GM18873 (cell line): ENCODE results near the gene NFKB1.
"Not testable (repeated sequence)": the region's sequence is repeated elsewhere in the genome, so short reads cannot be mapped to it uniquely, and the experiment has no call there.

Source experiments
- ATAC-seq: cut with Tn5 transposase; IDR thresholded peaks from one replicate; pipeline ENCODE4 v1.9.1; 2021; ENCODE audit warnings: mild to moderate bottlenecking, moderate library complexity, moderate number of reproducible peaks; ENCODE audit not compliant: unreplicated experiment, low FRiP score

NFKB1 gene, protein sequence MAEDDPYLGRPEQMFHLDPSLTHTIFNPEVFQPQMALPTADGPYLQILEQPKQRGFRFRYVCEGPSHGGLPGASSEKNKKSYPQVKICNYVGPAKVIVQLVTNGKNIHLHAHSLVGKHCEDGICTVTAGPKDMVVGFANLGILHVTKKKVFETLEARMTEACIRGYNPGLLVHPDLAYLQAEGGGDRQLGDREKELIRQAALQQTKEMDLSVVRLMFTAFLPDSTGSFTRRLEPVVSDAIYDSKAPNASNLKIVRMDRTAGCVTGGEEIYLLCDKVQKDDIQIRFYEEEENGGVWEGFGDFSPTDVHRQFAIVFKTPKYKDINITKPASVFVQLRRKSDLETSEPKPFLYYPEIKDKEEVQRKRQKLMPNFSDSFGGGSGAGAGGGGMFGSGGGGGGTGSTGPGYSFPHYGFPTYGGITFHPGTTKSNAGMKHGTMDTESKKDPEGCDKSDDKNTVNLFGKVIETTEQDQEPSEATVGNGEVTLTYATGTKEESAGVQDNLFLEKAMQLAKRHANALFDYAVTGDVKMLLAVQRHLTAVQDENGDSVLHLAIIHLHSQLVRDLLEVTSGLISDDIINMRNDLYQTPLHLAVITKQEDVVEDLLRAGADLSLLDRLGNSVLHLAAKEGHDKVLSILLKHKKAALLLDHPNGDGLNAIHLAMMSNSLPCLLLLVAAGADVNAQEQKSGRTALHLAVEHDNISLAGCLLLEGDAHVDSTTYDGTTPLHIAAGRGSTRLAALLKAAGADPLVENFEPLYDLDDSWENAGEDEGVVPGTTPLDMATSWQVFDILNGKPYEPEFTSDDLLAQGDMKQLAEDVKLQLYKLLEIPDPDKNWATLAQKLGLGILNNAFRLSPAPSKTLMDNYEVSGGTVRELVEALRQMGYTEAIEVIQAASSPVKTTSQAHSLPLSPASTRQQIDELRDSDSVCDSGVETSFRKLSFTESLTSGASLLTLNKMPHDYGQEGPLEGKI

DNA sequence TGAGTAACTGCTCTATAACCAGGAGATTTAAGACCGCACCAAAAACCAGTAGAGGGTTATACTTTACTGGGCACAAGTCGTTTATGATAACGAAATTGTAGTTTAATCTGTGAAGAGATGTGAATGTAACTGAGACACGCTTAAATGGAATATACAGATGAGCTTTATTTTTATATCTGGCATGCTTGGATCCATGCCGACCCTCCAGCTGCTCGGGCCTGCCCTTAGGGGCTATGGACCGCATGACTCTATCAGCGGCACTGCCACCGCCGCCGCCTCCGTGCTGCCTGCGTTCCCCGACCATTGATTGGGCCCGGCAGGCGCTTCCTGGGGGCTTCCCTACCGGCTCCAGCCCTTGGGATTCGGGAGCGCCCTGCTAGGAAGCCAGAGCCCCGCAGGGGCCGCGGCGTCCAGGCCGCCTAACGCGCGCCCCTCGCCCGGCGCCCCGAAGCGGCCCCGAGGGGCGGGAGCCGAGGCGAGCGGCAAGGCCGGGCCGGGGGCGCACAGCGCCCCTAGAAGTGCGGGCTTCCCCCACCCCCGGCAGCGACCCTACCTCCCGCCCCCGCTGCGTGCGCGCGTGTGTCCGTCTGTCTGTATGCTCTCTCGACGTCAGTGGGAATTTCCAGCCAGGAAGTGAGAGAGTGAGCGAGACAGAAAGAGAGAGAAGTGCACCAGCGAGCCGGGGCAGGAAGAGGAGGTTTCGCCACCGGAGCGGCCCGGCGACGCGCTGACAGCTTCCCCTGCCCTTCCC is at the start of gene NFKB1:
Gene NFKB1 (plus strand): TSS at position 664 of the 751 bp plus-strand sequence. CDS start 24,160 bp downstream, outside the sequence.
- ATAC-seq, result peak; percentile 57

DNA sequence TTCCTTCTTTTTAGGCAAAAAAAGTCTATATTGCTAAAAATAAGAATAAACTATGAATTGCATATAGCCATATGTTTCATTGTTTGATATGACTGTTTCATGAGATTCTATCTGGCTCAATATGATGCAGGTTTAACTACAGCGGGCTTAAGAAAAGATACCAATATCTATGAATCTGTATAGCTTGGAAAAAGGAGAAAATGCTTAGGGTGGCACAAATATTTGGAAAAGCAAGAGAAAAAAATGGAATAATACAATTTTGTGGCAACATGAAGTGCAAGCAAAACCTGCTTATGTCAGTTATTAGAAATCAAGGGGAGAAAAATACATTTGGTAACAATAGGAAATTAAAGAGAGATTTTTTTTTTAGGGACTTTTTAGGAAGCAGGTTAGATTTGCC is 48.3 kb upstream of the NFKB1 start:
- no peak for ATAC-seq

DNA sequence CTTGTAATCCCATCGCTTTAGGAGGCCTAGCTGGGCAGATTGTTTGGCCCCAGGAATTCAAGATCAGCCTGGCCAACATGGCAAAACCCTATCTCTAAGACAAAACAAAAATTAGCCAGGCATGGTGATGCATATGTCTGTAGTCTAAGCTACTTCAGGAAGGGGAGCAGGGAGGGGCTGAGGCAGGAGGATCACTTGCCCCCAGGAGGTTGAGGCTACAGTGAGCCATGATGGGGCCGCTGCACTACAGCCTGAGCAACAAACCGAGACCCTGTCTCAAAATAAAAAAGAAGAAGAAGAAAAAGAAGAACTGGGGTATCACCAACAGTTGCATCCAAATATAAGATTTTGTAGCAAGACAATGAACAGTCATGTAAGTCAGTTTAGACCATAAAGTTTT is 47.3 kb upstream of the NFKB1 start:
- ATAC-seq, result no peak

DNA sequence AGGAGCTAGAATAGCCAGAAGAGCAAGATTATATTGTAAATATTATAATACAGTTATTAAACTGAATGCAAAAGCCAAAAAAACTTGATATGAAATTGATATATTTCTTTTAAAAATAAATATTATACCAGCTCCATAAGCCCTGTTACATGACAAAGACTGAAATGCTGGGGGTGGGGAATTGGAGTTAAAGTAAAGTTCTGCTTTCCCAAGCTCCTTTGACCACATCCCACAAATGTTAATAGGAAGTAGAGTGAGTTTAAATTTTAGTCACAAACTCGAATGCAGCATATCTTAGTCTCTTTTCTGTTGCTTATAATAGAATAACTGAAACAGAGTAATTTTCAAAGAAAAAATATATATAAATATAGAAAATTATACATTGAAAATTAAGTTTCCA is 46.9 kb upstream of the NFKB1 start:
- ATAC-seq, result no peak

DNA sequence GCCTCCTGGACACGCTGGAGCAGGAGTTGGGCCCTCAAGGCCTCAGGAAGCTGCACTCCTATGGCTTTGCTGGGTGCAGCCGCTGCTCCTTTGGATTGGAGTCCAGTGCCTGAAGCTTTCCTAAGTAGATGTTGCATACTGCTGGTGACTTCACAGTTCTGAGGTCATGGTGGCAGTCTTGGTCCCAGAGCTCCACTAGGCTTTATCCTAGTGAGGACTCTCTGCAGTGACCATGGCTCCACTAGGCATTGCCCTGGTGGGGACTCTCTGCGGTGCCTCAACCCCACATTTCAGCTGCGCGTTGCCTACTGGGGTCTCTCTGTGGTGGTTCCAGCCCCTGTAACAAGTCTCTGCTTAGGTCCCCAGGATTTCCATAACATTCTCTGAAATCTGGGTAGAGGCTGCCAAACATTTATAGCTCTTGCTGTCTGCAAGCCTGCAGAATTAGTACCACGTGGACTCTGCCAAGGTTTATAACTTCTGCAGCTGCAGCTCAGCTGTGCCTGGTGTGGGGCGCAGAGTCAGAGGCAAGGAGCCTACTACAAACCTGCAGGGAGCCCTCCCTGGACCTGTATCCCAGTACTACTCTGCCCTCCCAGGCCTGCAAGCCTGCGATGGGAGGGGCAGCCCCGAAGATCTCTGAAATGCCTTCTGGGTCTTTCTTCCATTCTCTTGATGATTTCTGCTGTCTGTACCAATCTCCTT is 46.0 kb upstream of the NFKB1 start:
- no peak for ATAC-seq

DNA sequence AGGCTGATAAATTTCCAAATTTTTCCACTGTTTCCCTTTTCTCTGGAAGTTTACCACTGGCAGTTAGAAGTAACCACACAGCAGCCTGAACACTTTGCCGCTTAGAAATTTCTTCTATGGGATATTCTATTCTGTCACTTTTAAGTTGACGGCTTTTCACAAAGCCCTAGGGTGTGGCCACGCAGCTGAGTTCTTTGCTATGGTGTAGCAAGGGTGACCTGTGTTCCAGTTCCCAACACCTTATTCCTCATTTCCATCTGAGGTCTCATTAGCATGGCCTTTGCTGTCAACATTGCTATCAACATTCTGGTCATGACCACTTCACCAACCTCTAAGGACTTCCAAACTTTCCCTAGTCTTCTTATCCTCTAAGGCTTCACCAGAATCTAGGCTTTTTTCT is 45.4 kb upstream of the NFKB1 start:
- ATAC-seq, result no peak

DNA sequence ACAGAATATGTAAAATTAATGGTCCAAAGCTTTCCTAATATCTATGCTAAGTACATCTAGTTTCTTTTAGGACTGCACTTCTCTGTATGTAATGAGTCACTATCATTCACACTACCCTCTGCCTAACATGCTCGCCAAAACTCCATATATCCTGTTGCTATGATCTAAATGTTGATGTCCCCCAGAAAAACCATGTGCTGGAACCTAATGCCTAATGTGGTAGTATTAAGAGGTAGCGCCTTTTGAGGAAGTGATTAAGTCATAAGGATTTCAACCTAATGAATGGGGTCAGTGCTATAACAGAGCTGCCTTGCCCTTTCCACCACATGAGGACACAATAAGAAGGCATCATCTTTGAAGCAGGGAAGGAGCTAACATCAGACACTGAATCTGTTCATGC is 34.9 kb upstream of the NFKB1 start:
- ATAC-seq, result no peak

DNA sequence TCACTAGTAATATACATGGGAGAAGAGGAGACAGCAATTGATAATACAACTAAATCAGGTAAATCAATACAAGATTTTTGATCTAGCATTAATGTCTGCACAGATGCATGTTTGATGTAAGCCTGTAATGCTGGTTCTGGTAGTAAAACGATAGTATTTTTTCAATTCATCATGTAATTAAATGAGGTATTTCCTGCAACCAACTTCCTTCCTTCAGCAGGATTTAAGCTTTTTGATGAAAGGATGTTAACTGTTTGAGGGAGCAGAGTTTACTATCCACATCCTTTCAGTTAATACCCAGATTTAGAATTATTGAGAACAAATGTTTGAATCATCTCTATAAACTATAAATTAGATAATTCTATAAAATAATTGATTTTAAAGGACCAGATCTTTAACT is 31.4 kb upstream of the NFKB1 start:
- no peak for ATAC-seq

DNA sequence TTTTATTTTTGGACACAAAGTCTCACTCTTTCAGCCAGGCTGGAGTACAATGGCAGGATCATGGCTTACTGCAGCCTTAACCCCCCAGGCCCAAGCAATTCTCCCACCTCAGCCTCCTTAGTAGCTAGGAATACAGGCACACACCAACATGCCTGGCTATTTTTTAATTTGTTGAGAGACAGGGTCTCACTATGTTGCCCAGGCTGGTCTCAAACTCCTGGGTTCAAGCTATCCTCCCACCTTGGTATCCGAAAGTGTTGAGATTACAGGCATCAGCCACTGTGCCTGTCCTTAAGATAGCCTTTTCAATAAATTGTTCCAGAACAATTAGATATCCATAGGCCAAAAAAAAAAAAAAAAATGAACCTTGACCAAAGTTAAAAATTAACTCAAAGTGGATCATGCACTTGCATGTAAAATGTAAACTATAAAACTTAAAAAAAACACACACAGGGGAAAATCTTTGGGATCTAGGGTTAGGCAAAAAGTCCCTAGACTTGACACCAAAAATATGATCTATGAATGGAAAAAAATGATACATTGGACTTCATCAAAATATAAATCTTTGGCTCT is 28.6 kb upstream of the NFKB1 start:
- no peak for ATAC-seq

DNA sequence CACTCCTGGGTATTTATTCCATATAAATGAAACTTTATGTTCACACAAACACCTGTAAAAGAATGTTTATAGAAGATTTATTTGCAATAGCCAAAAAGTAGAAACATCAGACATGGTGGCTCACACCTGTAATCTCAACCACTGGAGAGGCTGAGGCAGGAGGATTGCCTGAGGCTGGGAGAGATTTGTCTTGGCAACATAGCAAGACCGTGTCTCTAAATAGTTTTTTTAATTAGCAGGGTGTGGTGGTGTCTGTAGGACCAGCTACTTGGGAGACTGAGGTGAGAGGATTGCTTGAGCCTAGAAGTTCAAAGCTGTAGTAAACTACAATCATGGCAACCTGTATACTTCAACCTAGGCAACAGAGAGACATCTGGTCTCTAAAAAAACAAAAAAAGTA is 27.7 kb upstream of the NFKB1 start:
- ATAC-seq, result no peak

DNA sequence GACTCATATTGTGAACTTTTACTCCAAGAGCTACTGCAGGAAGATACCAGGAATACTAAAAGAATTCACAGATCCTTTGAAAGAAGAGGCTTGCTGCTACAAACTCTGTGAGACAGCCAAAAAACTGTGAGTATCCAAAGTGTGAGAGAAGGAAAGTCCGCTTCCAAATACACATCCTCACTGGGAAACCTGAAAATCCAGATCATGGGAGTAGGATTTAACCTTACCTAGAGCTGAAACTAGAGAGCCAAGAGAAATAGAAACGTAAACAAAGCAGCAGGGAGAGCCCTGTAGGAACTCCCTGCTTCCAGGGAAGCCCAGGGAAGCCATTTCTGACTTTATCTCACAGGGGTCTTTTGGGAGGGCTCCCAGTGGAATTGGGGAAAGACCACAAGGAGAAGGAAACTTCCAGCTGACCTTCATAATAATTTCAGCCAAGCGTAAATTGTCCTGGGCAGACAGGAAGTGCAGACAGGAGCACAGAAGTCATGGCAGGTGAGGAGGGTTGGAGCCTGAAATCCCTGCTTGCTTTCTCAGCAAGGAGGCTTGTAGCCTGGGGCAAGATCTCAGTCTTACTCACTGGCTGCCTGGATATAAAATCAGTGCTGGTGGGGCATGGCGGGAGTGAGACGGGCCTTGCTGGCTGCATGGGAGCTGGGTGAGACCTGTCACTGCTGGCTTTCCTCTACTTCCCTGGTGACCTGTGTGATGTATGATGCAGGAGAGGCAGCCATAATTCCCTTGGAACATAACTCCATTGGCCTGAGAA is 26.2 kb upstream of the NFKB1 start:
- no peak for ATAC-seq

DNA sequence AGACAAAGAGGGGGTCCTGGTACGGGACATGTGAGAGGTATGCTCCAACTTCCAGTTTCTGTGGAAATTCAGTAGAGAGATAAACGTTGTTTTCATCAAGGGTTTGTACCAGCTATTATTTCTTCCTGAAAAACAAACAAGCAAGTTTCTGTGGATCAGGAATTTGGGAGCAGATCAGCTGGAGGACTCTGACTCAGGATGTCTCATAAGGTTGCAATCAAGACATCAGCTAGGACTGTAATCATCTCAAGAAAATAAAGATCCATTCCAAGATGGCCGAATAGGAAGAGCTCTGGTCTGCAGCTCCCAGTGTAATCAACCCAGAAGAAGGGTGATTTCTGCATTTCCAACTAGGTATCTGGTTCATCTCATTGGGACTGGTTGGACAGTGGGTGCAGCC is 23.5 kb upstream of the NFKB1 start:
- no peak for ATAC-seq

DNA sequence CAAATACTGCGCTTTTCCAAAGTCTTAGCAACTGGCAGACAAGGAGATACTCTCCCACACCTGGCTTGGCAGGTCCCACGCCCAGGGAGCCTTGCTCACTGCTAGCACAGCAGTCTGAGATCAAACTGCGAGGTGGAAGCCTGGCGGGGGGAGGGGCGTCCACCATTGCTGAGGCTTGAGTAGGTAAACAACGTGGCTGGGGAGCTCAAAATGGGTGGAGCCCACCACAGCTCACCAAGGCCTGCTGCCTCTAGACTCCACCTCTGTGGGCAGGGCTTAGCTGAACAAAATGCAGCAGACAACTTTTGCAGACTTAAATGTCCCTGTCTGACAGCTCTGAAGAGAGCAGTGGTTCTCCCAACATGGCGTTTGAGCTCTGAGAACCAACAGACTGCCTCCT is 23.0 kb upstream of the NFKB1 start:
- ATAC-seq, result no peak

DNA sequence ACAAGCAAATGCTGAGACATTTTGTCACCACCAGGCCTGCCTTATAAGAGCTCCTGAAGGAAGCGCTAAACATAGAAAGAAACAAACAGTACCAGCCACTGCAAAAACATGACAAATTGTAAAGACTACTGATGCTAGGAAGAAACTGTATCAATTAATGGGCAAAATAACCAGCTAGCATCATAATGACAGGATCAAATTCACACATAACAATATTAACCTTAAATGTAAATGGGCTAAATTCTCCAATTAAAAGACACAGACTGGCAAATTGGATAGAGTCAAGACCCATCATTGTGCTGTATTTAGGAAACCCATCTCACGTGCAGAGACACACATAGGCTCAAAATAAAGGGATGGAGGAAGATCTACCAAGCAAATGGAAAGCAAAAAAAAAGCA is 21.3 kb upstream of the NFKB1 start:
- not testable (repeated sequence) for ATAC-seq

DNA sequence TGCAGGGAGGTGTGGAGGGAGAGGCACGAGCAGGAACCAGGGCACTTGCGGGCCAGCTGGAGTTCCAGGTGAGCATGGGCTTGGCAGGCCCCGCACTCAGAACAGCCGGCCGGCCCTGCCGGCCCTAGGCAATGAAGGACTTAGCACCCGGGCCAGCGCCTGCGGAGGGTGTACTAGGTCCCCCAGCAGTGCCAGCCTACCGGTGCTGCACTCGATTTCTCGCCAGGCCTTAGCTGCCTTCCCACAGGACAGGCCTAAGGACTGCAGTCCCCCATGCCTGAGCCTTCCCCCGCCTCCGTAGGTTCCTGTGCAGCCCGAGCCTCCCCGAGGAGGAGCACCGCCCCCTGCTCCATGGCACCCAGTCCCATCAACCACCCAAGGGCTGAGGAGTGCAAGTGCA is 18.0 kb upstream of the NFKB1 start:
- no peak for ATAC-seq

DNA sequence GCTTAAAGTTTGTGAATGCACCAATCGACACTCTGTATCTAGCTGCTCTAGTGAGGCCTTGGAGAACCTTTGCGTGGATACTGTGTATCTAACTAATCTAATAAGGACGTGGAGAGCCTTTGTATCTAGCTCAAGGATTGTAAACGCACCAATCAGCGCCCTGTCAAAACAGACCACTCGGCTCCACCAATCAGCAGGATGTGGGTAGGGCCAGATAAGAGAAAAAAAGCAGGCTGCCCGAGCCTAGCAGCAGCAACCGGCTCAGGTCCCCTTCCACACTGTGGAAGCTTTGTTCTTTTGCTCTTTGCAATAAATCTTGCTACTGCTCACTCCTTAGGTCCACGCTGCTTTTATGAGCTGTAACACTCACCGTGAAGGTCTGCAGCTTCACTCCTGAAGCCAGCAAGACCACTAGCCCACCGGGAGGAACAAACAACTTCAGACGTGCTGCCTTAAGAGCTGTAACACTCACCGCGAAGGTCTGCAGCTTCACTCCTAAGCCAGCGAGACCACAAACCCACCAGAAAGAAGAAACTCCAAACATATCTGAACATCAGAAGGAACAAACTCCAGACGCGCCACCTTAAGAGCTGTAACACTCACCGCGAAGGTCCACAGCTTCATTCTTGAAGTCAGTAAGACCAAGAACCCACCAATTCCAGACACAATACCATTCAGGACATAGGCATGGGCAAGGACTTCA is 17.0 kb upstream of the NFKB1 start:
- ATAC-seq, result not testable (repeated sequence)

DNA sequence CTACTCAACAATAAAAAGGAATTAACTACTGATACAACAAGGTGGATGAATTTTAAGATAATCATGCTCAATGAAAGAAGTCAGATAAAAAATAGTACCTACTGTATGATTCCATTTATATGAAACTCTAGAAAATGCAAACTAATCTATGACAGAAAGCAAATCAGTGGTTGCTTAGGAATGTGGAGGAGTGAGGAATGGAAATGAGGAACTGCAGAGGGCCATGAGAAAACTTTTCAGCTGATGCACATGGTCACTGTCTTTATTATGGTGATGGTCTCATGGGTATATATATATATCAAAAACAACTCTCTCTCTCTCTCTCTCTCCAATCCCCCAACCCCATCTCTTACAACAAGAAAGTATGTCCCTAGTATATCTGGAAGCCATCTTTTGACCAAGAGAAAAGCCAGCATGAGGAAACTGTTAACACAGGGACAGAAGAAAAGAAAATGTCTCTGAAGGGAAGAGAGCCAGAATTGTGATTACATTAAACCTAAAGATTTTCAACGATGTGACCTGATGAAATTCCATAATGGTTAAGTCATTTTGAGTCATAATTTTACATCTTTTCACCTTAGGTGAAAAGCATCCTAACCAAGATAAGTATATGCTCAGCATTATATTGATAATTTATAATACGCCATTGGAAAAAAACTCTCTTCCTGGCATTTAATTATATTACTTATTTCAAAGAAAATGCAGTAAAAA is 8.5 kb upstream of the NFKB1 start:
- ATAC-seq, result no peak

DNA sequence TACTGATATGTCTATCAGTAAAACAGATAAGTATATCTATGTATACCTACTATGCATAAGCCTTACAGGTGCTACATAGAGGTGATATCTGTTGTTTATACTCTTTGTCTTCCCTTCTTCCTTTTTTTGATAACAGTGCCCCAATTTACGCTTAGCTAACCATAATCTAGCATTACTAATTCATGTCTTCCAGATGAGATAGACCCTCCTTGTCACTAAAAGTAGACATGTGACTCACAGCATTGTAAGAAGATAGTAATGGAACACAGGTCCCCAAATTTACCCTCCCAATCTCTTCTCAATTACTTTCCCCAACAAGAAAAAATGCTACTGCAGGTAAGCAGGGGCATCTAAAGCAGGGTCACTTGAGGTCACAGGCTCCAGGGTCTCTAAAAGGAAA is 7.9 kb upstream of the NFKB1 start:
- ATAC-seq, result no peak
